ENCODE measurements around the gene NCOA6. TPM values are rescaled to one million over a fixed set of nuclear protein-coding genes. Genes with fewer than 3 reads are reported as not detected.

Gene NCOA6
- total and polyA plus RNA-seq, 2 of the 4 experiments (the other 2 are of a cell fraction): 3.6 to 13.1 TPM

GRCh38 chr20:34689486-34689885 lies 136.0 kb downstream of the NCOA6 start:
- Histone ChIP-seq H4K5ac (ENCODE audit: low read depth, low read length) (no peak overlapping the region), H3K9me3 (ENCODE audit: control insufficient read depth, insufficient read depth, low read length) (no peaks in the 10 kb centered on the region), H3K18ac (ENCODE audit: low read depth, low read length) (no peak overlapping the region), H2BK120ac (ENCODE audit: low read depth, low read length) (no peak overlapping the region), H2AK5ac (ENCODE audit: low read depth, low read length) (no peak overlapping the region), H3K4me2 (ENCODE audit: low read depth, low read length) (no peak overlapping the region), H3K56ac (ENCODE audit: extremely low read depth, insufficient read depth, low read length) (no peak overlapping the region), H2BK5ac (ENCODE audit: low read depth, low read length, poor library complexity, severe bottlenecking) (no peak overlapping the region), H3K36me3 (ENCODE audit: control insufficient read depth, insufficient read depth, low read length) (no peaks in the 10 kb centered on the region), H4K8ac (ENCODE audit: low read depth in 2 of 2, low read length in 2 of 2) (no peak overlapping the region), H3K27ac (ENCODE audit: insufficient read depth, low read length) (no peak overlapping the region), H2AFZ (replicated peaks; ENCODE audit: low read length, poor library complexity) (no peak overlapping the region), H2BK15ac (ENCODE audit: low read depth, low read length) (no peak overlapping the region), H3K23ac (ENCODE audit: low read depth, low read length) (no peak overlapping the region), H3K4me3 (ENCODE audit: insufficient read depth, low read depth, low read length) (no peak overlapping the region), H3K4ac (ENCODE audit: low read depth, low read length) (no peak overlapping the region), H3K14ac (replicated peaks; ENCODE audit: low read depth, low read length) (no peak overlapping the region), H2BK20ac (ENCODE audit: low read depth, low read length) (no peak overlapping the region), H3K4me1 (ENCODE audit: control insufficient read depth, insufficient read depth, low read length) (no peaks in the 10 kb centered on the region), H4K91ac (ENCODE audit: insufficient read depth, low read depth, low read length) (no peak overlapping the region), H2AK9ac (replicated peaks; ENCODE audit: low read depth, low read length, poor library complexity) (no peak overlapping the region), H4K20me1 (ENCODE audit: insufficient read depth, low read length) (no peaks in the 10 kb centered on the region), H3K9me1 (ENCODE audit: insufficient read depth, low read length) (no peaks in the 10 kb centered on the region), H3K79me1 (ENCODE audit: low read depth in 1 of 2, low read length in 2 of 2) (no peaks in the 10 kb centered on the region), H3K27me3 (ENCODE audit: control insufficient read depth, insufficient read depth, low read length) (no peaks in the 10 kb centered on the region), H3K9ac (ENCODE audit: low read depth, low read length) (no peak overlapping the region)
- WGBS, 2 experiments (ENCODE audit: extremely low coverage in 2 of 2, insufficient read length in 1 of 2): no CpG with 5 or more reads among the region's 2 CpGs
- intact Hi-C loops (cut with micrococcal nuclease): no loop called here
- dilution Hi-C loops (cut with HindIII; ENCODE audit: low sequenced_read_pairs, unreplicated experiment): no loop called here
- POLR2A ChIA-PET (ENCODE audit: unreplicated experiment): no interaction called here
- no peak for TF ChIP-seq SMC3 (IDR thresholded peaks at IDR 0.05; ENCODE audit: low read depth, low read length)
- no peak for TF ChIP-seq BHLHE40 (IDR thresholded peaks at IDR 0.05; ENCODE audit: low read depth, low read length)
- TF ChIP-seq ELK1 (IDR thresholded peaks at IDR 0.05; ENCODE audit: borderline replicate concordance, low read depth, low read length): no peak
- no peak for TF ChIP-seq RAD21 (IDR thresholded peaks at IDR 0.05; ENCODE audit: low read length)
- no peak for TF ChIP-seq CTCF (conservative IDR thresholded peaks at IDR 0.05; ENCODE audit: low read depth, low read length)
- TF ChIP-seq MXI1 (IDR thresholded peaks at IDR 0.05; ENCODE audit: borderline replicate concordance, low read depth, low read length): no peak
- no peak for TF ChIP-seq CHD1 (IDR thresholded peaks at IDR 0.05; ENCODE audit: low read depth, low read length)
- TF ChIP-seq USF2 (IDR thresholded peaks at IDR 0.05; ENCODE audit: low read depth, low read length): no peak
- in situ Hi-C loops (cut with MboI; ENCODE audit: low sequenced_read_pairs): no loop called here
- DNase-seq: no peak
- CTCF ChIA-PET: interaction anchor here (0.6 kb wide), 1 partner anchor 13 kb away, joined by 3 read pairs; no protein-coding TSS in a partner anchor
- peak; percentile 21; the same call in 1 of the 2 replicates for ATAC-seq (ENCODE audit: low read depth)
- no TSS peak for BruUV-seq (replicated peaks)
